CD4-positive, CD25-positive, alpha-beta regulatory T cell (primary cell): ENCODE data around the gene GLS. TPM values are rescaled to one million over a fixed set of nuclear protein-coding genes. Genes with fewer than 3 reads are reported as not detected.

Experiments used
- ATAC-seq, 2 donors: fragments of 150-1000 bp; cut with Tn5 transposase; one replicate each; pipeline ENCODE4 v1.10.0; 2021; ENCODE audit warnings: low read depth in 2 of 2, moderate number of reproducible peaks in 2 of 2, moderate library complexity in 1 of 2
- DNase-seq, 3 donors: peaks; one replicate each; pipeline versions ENCODE4 v3.0.0 to v3.0.0-alpha.2; 2012 to 2022; ENCODE audit warnings: mixed read lengths in 1 of 3
- H3K27ac ChIP-seq: one replicate; pipeline ENCODE4 v1.7.0; 2013; ENCODE audit warnings: mild to moderate bottlenecking, low read length; ENCODE audit not compliant: insufficient read depth, poor library complexity, severe bottlenecking
- H3K27me3 ChIP-seq: one replicate; pipeline ENCODE4 v1.7.0; 2013; ENCODE audit warnings: low read length; ENCODE audit not compliant: control insufficient read depth, insufficient read depth
- H3K36me3 ChIP-seq: one replicate; pipeline ENCODE4 v1.7.0; 2013; ENCODE audit warnings: mild to moderate bottlenecking, low read length, moderate library complexity; ENCODE audit not compliant: control insufficient read depth, insufficient read depth
- H3K4me1 ChIP-seq: 2 replicates; pipeline ENCODE4 v1.7.0; 2013; ENCODE audit warnings: mild to moderate bottlenecking, low read length; ENCODE audit not compliant: insufficient read depth, control insufficient read depth, poor library complexity, severe bottlenecking
- H3K4me3 ChIP-seq: one replicate; pipeline ENCODE4 v1.7.0; 2013; ENCODE audit warnings: low read depth, mild to moderate bottlenecking, low read length, moderate library complexity
- H3K9me3 ChIP-seq, 2 experiments: 1 replicate in 1 of 2; 2 replicates in 1 of 2; pipeline ENCODE4 v1.7.0; 2013; ENCODE audit warnings: low read length in 2 of 2, mild to moderate bottlenecking in 1 of 2, moderate library complexity in 1 of 2; ENCODE audit not compliant: control insufficient read depth in 2 of 2
- H3K27ac Mint-ChIP-seq, 3 donors: one replicate each; pipeline ENCODE4 v1.8.0; 2020 to 2022; ENCODE audit warnings: mild to moderate bottlenecking in 3 of 3, mixed read lengths in 3 of 3, moderate library complexity in 2 of 3
- H3K27me3 Mint-ChIP-seq: one replicate; pipeline ENCODE4 v1.8.0; 2022; ENCODE audit warnings: mild to moderate bottlenecking, mixed read lengths
- H3K36me3 Mint-ChIP-seq: one replicate; pipeline ENCODE4 v1.8.0; 2020; ENCODE audit warnings: mixed read lengths
- H3K4me1 Mint-ChIP-seq, 4 donors: one replicate each; pipeline ENCODE4 v1.8.0; 2020 to 2022; ENCODE audit warnings: mixed read lengths in 4 of 4, mild to moderate bottlenecking in 1 of 4
- H3K4me3 Mint-ChIP-seq, 4 donors: one replicate each; pipeline ENCODE4 v1.8.0; 2020 to 2022; ENCODE audit warnings: mild to moderate bottlenecking in 4 of 4, mixed read lengths in 4 of 4, moderate library complexity in 3 of 4
- H3K9me3 Mint-ChIP-seq, 7 donors: one replicate each; pipeline ENCODE4 v1.8.0; 2020 to 2022; ENCODE audit warnings: mixed read lengths in 7 of 7, mild to moderate bottlenecking in 3 of 7, moderate library complexity in 2 of 7
- polyA plus RNA-seq, 4 donors: library from polyadenylated mRNA; unstranded; fragments of 300-500 nt; fragmentation: Illumina TruSeq; gene quantifications; one replicate each; pipeline ENCODE4 v1.2.3, GENCODE V29; 2021
- total RNA-seq: library from RNA; stranded (reverse); gene quantifications from one replicate; pipeline ENCODE4 v1.2.3, GENCODE V29; 2022

The GLS gene
- total and polyA plus RNA-seq, 5 donors from 2014 or later: 38.7 to 301 (median 44.1) TPM

- Histone ChIP-seq H3K36me3 (peaks cover 100% of the 10 kb centered on the region), H3K4me3 (no peak overlapping the region), H3K9me3 (no peaks in the 10 kb centered on the region), H3K27me3 (no peaks in the 10 kb centered on the region), H3K27ac (peak overlapping the region; percentile 36), H3K4me1 (no peaks in the 10 kb centered on the region)
- Mint-ChIP-seq H3K27me3 (no peaks in the 10 kb centered on the region), H3K9me3 (no peaks in the 10 kb centered on the region), H3K36me3 (peaks cover 80% of the 10 kb centered on the region), H3K4me3 (no peak overlapping the region), H3K27ac (peak overlapping the region in 2 of 3 donors; percentile 18 to 69), H3K4me1 (peaks cover 5 to 55% (median 30%) of the 10 kb centered on the region in 4 donors)
- DNase-seq: no peak
- ATAC-seq: no peak
These were observed 101.1 kb downstream of the GLS start for GRCh38 chr2:190981733-190982132.

- H3K4me1 ChIP-seq: no peaks in the 10 kb centered on the region
- ATAC-seq: no peak
- no peak overlapping the region for H3K4me3 ChIP-seq
- Mint-ChIP-seq H3K4me1 (peaks cover 11 to 58% (median 32%) of the 10 kb centered on the region in 4 donors), H3K4me3 (no peak overlapping the region), H3K27me3 (no peaks in the 10 kb centered on the region), H3K9me3 (no peaks in the 10 kb centered on the region), H3K27ac (peak overlapping the region; percentile 18 to 84 (median 67)), H3K36me3 (peaks cover 83% of the 10 kb centered on the region)
- H3K27ac ChIP-seq: peak overlapping the region; percentile 36
- H3K27me3 ChIP-seq: no peaks in the 10 kb centered on the region
- DNase-seq: peak in 1 of 3 donors; percentile 27
- H3K9me3 ChIP-seq: no peaks in the 10 kb centered on the region
- peaks cover 99% of the 10 kb centered on the region for H3K36me3 ChIP-seq
These were observed 101.8 kb downstream of the GLS start for GRCh38 chr2:190982262-190983034.

GRCh38 chr2:190984595-190984994 is 104.0 kb downstream of the GLS start:
- H3K4me3 ChIP-seq: no peak overlapping the region
- DNase-seq (peak in 1 of 3 donors; percentile 66), ATAC-seq (peak; percentile 65 to 67)
- Mint-ChIP-seq H3K9me3 (no peaks in the 10 kb centered on the region), H3K4me3 (peak overlapping the region in 2 of 4 donors; percentile 21 to 36), H3K27me3 (no peaks in the 10 kb centered on the region), H3K27ac (peak overlapping the region; percentile 38 to 87 (median 77)), H3K4me1 (peaks cover 11 to 62% (median 36%) of the 10 kb centered on the region in 4 donors), H3K36me3 (peaks cover 80% of the 10 kb centered on the region)
- H3K4me1 ChIP-seq: no peaks in the 10 kb centered on the region
- H3K27me3 ChIP-seq: no peaks in the 10 kb centered on the region
- peaks cover 99% of the 10 kb centered on the region for H3K36me3 ChIP-seq
- no peak overlapping the region for H3K27ac ChIP-seq
- H3K9me3 ChIP-seq: no peaks in the 10 kb centered on the region

DNA sequence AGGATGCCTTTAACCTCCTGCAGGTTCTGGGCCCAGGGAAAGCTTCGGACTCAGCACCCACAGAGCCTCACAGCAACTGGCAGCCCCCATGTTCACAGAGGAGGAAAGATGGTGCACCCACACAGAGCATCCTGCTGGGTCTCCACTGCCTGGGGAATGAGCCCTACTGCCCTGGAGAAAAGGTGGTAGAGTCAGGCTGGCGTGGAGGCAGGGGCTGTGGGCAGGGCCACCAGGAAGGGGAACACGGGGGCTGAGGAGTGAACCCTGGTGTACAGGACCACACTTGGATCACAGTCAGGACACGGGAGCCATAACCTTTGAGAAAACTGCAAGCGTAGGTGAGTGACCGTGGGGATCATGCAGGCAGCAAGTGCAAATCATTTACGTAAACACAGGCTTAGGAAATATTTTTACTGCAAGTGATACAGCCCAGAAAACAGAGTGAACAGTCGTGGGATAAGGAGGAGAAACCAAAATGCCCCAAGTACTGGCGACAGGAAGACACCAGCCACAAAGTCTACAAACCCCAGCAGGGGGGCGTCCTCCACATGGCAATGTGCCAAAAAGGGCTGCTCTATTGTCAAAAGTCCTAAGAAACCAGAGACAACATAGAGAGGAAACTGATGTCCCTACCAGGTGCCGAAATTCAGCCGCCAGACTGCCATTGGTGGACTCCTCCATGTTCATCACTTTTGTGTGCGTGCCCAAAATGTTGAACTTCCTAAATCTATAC is 105.8 kb downstream of the GLS start:
- Mint-ChIP-seq H3K4me1 (peaks cover 9 to 46% (median 28%) of the 10 kb centered on the region in 4 donors), H3K27ac (peak overlapping the region in 2 of 3 donors; percentile 32 to 42), H3K9me3 (no peaks in the 10 kb centered on the region), H3K4me3 (no peak overlapping the region), H3K27me3 (no peaks in the 10 kb centered on the region), H3K36me3 (peaks cover 78% of the 10 kb centered on the region)
- ATAC-seq: no peak
- Histone ChIP-seq H3K9me3 (no peaks in the 10 kb centered on the region), H3K4me3 (no peak overlapping the region), H3K27ac (peak overlapping the region; percentile 9), H3K36me3 (peaks cover 99% of the 10 kb centered on the region), H3K27me3 (no peaks in the 10 kb centered on the region), H3K4me1 (no peaks in the 10 kb centered on the region)
- DNase-seq: no peak

GRCh38 chr2:190987116-190987515 is 106.5 kb downstream of the GLS start:
- no peaks in the 10 kb centered on the region for H3K27me3 Mint-ChIP-seq
- H3K36me3 Mint-ChIP-seq: peaks cover 76% of the 10 kb centered on the region
- H3K4me3 Mint-ChIP-seq: no peak overlapping the region
- H3K9me3 Mint-ChIP-seq: no peaks in the 10 kb centered on the region
- Histone ChIP-seq H3K36me3 (peaks cover 99% of the 10 kb centered on the region), H3K27ac (no peak overlapping the region), H3K4me3 (no peak overlapping the region), H3K27me3 (no peaks in the 10 kb centered on the region), H3K9me3 (no peaks in the 10 kb centered on the region), H3K4me1 (no peaks in the 10 kb centered on the region)
- DNase-seq (no peak), ATAC-seq (no peak)
- peak overlapping the region in 1 of 3 donors; percentile 89 for H3K27ac Mint-ChIP-seq
- peaks cover 9 to 40% (median 28%) of the 10 kb centered on the region in 4 donors for H3K4me1 Mint-ChIP-seq

DNA sequence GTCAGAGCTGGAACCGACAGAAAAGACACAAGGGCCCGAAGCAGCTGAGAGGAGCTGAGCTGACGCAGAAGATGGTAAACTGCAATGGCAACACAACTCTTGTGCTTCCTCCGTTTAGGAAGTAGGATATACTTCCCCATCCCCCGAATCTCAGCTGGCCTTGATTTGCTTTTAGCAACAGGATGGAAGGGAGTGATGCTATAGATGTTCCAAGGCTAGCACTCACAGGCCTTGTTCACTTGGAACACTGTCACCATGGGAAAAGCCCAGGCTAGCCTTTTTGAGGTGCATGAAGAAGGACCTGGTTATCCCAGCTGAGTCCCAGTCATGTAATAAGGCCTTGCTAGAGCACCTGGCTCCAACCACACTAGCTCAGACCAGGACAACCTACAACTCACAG is 107.3 kb downstream of the GLS start:
- H3K9me3 ChIP-seq: no peaks in the 10 kb centered on the region
- Mint-ChIP-seq H3K27me3 (no peaks in the 10 kb centered on the region), H3K36me3 (peaks cover 72% of the 10 kb centered on the region), H3K9me3 (no peaks in the 10 kb centered on the region), H3K4me1 (peaks cover 10 to 34% (median 27%) of the 10 kb centered on the region in 4 donors), H3K4me3 (no peak overlapping the region), H3K27ac (peak overlapping the region in 2 of 3 donors; percentile 58 to 89)
- DNase-seq: no peak
- no peak for ATAC-seq
- no peaks in the 10 kb centered on the region for H3K4me1 ChIP-seq
- no peaks in the 10 kb centered on the region for H3K27me3 ChIP-seq
- no peak overlapping the region for H3K4me3 ChIP-seq
- no peak overlapping the region for H3K27ac ChIP-seq
- H3K36me3 ChIP-seq: peaks cover 97% of the 10 kb centered on the region

- Mint-ChIP-seq H3K4me3 (no peak overlapping the region), H3K27me3 (no peaks in the 10 kb centered on the region), H3K4me1 (peaks cover 18 to 41% (median 28%) of the 10 kb centered on the region in 4 donors), H3K27ac (peak overlapping the region in 2 of 3 donors; percentile 58 to 71), H3K9me3 (no peaks in the 10 kb centered on the region), H3K36me3 (peaks cover 75% of the 10 kb centered on the region)
- H3K4me3 ChIP-seq: no peak overlapping the region
- H3K36me3 ChIP-seq: peaks cover 97% of the 10 kb centered on the region
- no peak for DNase-seq
- no peak overlapping the region for H3K27ac ChIP-seq
- no peaks in the 10 kb centered on the region for H3K9me3 ChIP-seq
- no peaks in the 10 kb centered on the region for H3K27me3 ChIP-seq
- ATAC-seq: no peak
- H3K4me1 ChIP-seq: no peaks in the 10 kb centered on the region
These were observed 108.3 kb downstream of the GLS start for GRCh38 chr2:190988910-190989309.
